ENCODE results near the gene CCDC71. TPM values are rescaled to one million over a fixed set of nuclear protein-coding genes. Genes with fewer than 3 reads are reported as not detected.

Gene CCDC71
- total and polyA plus RNA-seq, 2 of the 13 experiments (the other 11 are each of a cell fraction or from before 2014, with no cell fraction given): 9.7 to 14.3 TPM

- TF ChIP-seq ATF4 (CRISPR knock-in tag; IDR thresholded peaks at IDR 0.05) (no peak), CHD4 (IDR thresholded peaks at IDR 0.05; ENCODE audit: borderline replicate concordance, low read length) (peak; percentile 51; the same call in 1 of the 2 replicates), HOXA9 (CRISPR knock-in tag; IDR thresholded peaks at IDR 0.05; ENCODE audit: borderline replicate concordance) (no peak), NPAS2 (CRISPR knock-in tag; IDR thresholded peaks at IDR 0.05; ENCODE audit: borderline replicate concordance) (no peak), ZNF724P (CRISPR knock-in tag; IDR thresholded peaks at IDR 0.05; ENCODE audit: borderline replicate concordance) (no peak), ZNF441 (CRISPR knock-in tag; IDR thresholded peaks at IDR 0.05; ENCODE audit: borderline replicate concordance) (no peak), GATAD1 (CRISPR knock-in tag; IDR thresholded peaks at IDR 0.05) (no peak), AFF4 (CRISPR knock-in tag; IDR thresholded peaks at IDR 0.05) (no peak), SRSF9 (IDR thresholded peaks at IDR 0.05; ENCODE audit: borderline replicate concordance, insufficient read depth, low read depth, low read length, poor library complexity, severe bottlenecking) (no peak), NR2F2 (IDR thresholded peaks at IDR 0.05; ENCODE audit: borderline replicate concordance, low read depth) (no peak), ZKSCAN8 (CRISPR knock-in tag; IDR thresholded peaks at IDR 0.05; ENCODE audit: borderline replicate concordance) (no peak), ATF7-NPFF (CRISPR knock-in tag; IDR thresholded peaks at IDR 0.05; ENCODE audit: low read depth) (no peak), IRF1 (CRISPR knock-in tag; IDR thresholded peaks at IDR 0.05; ENCODE audit: low read depth) (no peak), ESRRA (CRISPR knock-in tag; IDR thresholded peaks at IDR 0.05; ENCODE audit: low read depth) (no peak), PRMT3 (CRISPR knock-in tag; IDR thresholded peaks at IDR 0.05; ENCODE audit: borderline replicate concordance, low read depth) (no peak), ZNF773 (CRISPR knock-in tag; IDR thresholded peaks at IDR 0.05; ENCODE audit: borderline replicate concordance) (no peak), ZNF550 (CRISPR knock-in tag; IDR thresholded peaks at IDR 0.05; ENCODE audit: borderline replicate concordance) (no peak), ZNF326 (CRISPR knock-in tag; IDR thresholded peaks at IDR 0.05; ENCODE audit: borderline replicate concordance) (no peak), CCAR2 (optimal IDR thresholded peaks at IDR 0.05; ENCODE audit: low read depth, low read length) (no peak), ZNF512B (CRISPR knock-in tag; IDR thresholded peaks at IDR 0.05; ENCODE audit: borderline replicate concordance) (no peak)
Measured at GRCh38 chr3:49166752-49167556, 823 bp upstream of the CCDC71 start (continued).

All from HepG2 (cell line).